ENCODE measurements around the gene PFDN4. TPM values are rescaled to one million over a fixed set of nuclear protein-coding genes. Genes with fewer than 3 reads are reported as not detected.

The PFDN4 gene
- total and polyA plus RNA-seq, 2 of the 4 experiments (the other 2 are of a cell fraction), result 14.9 to 93.2 TPM

DNA sequence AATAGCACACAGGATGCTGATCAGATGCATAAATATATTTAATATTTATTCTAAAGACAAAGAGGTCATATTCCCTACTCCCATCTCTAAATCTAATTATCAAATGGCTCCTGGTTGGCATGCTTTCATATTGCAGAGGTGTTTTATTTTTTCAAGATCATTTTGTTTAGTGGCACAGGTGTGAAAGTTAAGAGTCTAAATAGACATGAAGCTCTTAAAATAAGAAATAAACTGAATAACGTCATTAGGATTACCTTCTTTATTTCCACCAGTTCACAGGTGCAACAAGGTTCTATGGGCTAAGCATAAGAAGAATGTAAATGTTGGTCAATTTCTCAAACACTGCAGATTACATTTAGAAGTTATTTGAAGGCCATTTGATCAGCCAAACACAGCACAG, 27.0 kb upstream of the PFDN4 start:
- intact Hi-C loops (cut with micrococcal nuclease) (no loop called here), dilution Hi-C loops (cut with HindIII; ENCODE audit: low sequenced_read_pairs, unreplicated experiment) (loop anchor here (25.0 kb wide), 1 partner anchor 94 kb away; no protein-coding TSS in a partner anchor), in situ Hi-C loops (cut with MboI; ENCODE audit: low sequenced_read_pairs) (loop anchor here (25.0 kb wide), 1 partner anchor 194 kb away; no protein-coding TSS in a partner anchor)
- CTCF ChIA-PET, result no interaction called here
- Histone ChIP-seq H2BK5ac (ENCODE audit: low read depth, low read length, poor library complexity, severe bottlenecking) (no peak overlapping the region), H2AK5ac (ENCODE audit: low read depth, low read length) (no peak overlapping the region), H4K91ac (ENCODE audit: insufficient read depth, low read depth, low read length) (no peak overlapping the region), H4K5ac (ENCODE audit: low read depth, low read length) (no peak overlapping the region), H2BK15ac (ENCODE audit: low read depth, low read length) (no peak overlapping the region), H3K4me3 (ENCODE audit: insufficient read depth, low read depth, low read length) (no peak overlapping the region), H2AK9ac (replicated peaks; ENCODE audit: low read depth, low read length, poor library complexity) (no peak overlapping the region), H3K14ac (replicated peaks; ENCODE audit: low read depth, low read length) (no peak overlapping the region), H3K79me1 (ENCODE audit: low read depth in 1 of 2, low read length in 2 of 2) (no peaks in the 10 kb centered on the region), H3K18ac (ENCODE audit: low read depth, low read length) (no peak overlapping the region), H4K20me1 (ENCODE audit: insufficient read depth, low read length) (no peaks in the 10 kb centered on the region), H3K27ac (ENCODE audit: insufficient read depth, low read length) (no peak overlapping the region), H2BK20ac (ENCODE audit: low read depth, low read length) (no peak overlapping the region), H3K4me2 (ENCODE audit: low read depth, low read length) (no peak overlapping the region), H2AFZ (replicated peaks; ENCODE audit: low read length, poor library complexity) (no peak overlapping the region), H3K36me3 (ENCODE audit: control insufficient read depth, insufficient read depth, low read length) (no peaks in the 10 kb centered on the region), H2BK120ac (ENCODE audit: low read depth, low read length) (no peak overlapping the region), H3K23ac (ENCODE audit: low read depth, low read length) (no peak overlapping the region), H3K56ac (ENCODE audit: extremely low read depth, insufficient read depth, low read length) (no peak overlapping the region), H3K4me1 (ENCODE audit: control insufficient read depth, insufficient read depth, low read length) (no peaks in the 10 kb centered on the region), H3K9me1 (ENCODE audit: insufficient read depth, low read length) (no peaks in the 10 kb centered on the region), H3K9ac (ENCODE audit: low read depth, low read length) (no peak overlapping the region), H3K9me3 (ENCODE audit: control insufficient read depth, insufficient read depth, low read length) (no peaks in the 10 kb centered on the region), H3K27me3 (ENCODE audit: control insufficient read depth, insufficient read depth, low read length) (peaks cover 24% of the 10 kb centered on the region), H3K4ac (ENCODE audit: low read depth, low read length) (no peak overlapping the region), H4K8ac (ENCODE audit: low read depth in 2 of 2, low read length in 2 of 2) (no peak overlapping the region)
- no TSS peak for BruUV-seq (replicated peaks)
- DNase-seq (no peak), ATAC-seq (ENCODE audit: low read depth) (no peak)
- no CpG with 5 or more reads among the region's 1 CpG for WGBS, 2 experiments (ENCODE audit: extremely low coverage in 2 of 2, insufficient read length in 1 of 2)
- POLR2A ChIA-PET (ENCODE audit: unreplicated experiment), result no interaction called here
- TF ChIP-seq, protein P1, sequence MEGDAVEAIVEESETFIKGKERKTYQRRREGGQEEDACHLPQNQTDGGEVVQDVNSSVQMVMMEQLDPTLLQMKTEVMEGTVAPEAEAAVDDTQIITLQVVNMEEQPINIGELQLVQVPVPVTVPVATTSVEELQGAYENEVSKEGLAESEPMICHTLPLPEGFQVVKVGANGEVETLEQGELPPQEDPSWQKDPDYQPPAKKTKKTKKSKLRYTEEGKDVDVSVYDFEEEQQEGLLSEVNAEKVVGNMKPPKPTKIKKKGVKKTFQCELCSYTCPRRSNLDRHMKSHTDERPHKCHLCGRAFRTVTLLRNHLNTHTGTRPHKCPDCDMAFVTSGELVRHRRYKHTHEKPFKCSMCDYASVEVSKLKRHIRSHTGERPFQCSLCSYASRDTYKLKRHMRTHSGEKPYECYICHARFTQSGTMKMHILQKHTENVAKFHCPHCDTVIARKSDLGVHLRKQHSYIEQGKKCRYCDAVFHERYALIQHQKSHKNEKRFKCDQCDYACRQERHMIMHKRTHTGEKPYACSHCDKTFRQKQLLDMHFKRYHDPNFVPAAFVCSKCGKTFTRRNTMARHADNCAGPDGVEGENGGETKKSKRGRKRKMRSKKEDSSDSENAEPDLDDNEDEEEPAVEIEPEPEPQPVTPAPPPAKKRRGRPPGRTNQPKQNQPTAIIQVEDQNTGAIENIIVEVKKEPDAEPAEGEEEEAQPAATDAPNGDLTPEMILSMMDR (conservative IDR thresholded peaks at IDR 0.05; ENCODE audit: low read depth, low read length), result no peak
- TF ChIP-seq MAZ (IDR thresholded peaks at IDR 0.05; ENCODE audit: borderline replicate concordance, low read depth, low read length), result no peak
- TF ChIP-seq CHD1 (IDR thresholded peaks at IDR 0.05; ENCODE audit: low read depth, low read length), result no peak
- no peak for TF ChIP-seq RFX5 (IDR thresholded peaks at IDR 0.05; ENCODE audit: low read depth, low read length)
